ENCODE data around the gene FRMD4A. TPM values are rescaled to one million over a fixed set of nuclear protein-coding genes. Genes with fewer than 3 reads are reported as not detected.

FRMD4A gene
- total RNA-seq, 1 experiment from 2014 or later: not detected

GRCh38 chr10:13678101-13678843 is 652.5 kb downstream of the FRMD4A start:
- no peak for DNase-seq (ENCODE audit: low spot score)

- DNase-seq (ENCODE audit: low spot score): no peak
These were observed 655.8 kb downstream of the FRMD4A start for GRCh38 chr10:13674645-13675588.

- no peak for DNase-seq (ENCODE audit: low spot score)
These were observed 657.6 kb downstream of the FRMD4A start for GRCh38 chr10:13673156-13673555.

- no peak for DNase-seq (ENCODE audit: low spot score)
These were observed 658.2 kb downstream of the FRMD4A start for GRCh38 chr10:13672548-13672947.

GRCh38 chr10:13671904-13672303 is 658.8 kb downstream of the FRMD4A start:
- no peak for DNase-seq (ENCODE audit: low spot score)

GRCh38 chr10:13670311-13670710 is 660.4 kb downstream of the FRMD4A start:
- no peak for DNase-seq (ENCODE audit: low spot score)

GRCh38 chr10:13669901-13670300 is 660.8 kb downstream of the FRMD4A start:
- DNase-seq (ENCODE audit: low spot score): no peak

GRCh38 chr10:13669182-13669855 is 661.4 kb downstream of the FRMD4A start:
- DNase-seq (ENCODE audit: low spot score): no peak

- DNase-seq (ENCODE audit: low spot score): no peak
These were observed 662.6 kb downstream of the FRMD4A start for GRCh38 chr10:13668126-13668525.

- DNase-seq (ENCODE audit: low spot score): no peak
These were observed 665.0 kb downstream of the FRMD4A start for GRCh38 chr10:13665516-13666262.

- no peak for DNase-seq (ENCODE audit: low spot score)
These were observed 669.5 kb downstream of the FRMD4A start for GRCh38 chr10:13661256-13661655.

- no peak for DNase-seq (ENCODE audit: low spot score)
These were observed 670.2 kb downstream of the FRMD4A start for GRCh38 chr10:13660551-13660920.

GRCh38 chr10:13659887-13660550 is 670.7 kb downstream of the FRMD4A start:
- DNase-seq (ENCODE audit: low spot score): peak; percentile 44

- no peak for DNase-seq (ENCODE audit: low spot score)
These were observed 671.6 kb downstream of the FRMD4A start for GRCh38 chr10:13658871-13659685.

- DNase-seq (ENCODE audit: low spot score): no peak
These were observed 672.5 kb downstream of the FRMD4A start for GRCh38 chr10:13658264-13658663.

GRCh38 chr10:13657101-13657680 is 673.5 kb downstream of the FRMD4A start:
- no peak for DNase-seq (ENCODE audit: low spot score)

- no peak for DNase-seq (ENCODE audit: low spot score)
These were observed 674.2 kb downstream of the FRMD4A start for GRCh38 chr10:13656337-13657100.

GRCh38 chr10:13654846-13655245 is 675.9 kb downstream of the FRMD4A start:
- no peak for DNase-seq (ENCODE audit: low spot score)

All from HT-29 (cell line).